GM19455 (cell line): ENCODE results near the gene RPL19.

Source experiments
- ATAC-seq: cut with Tn5 transposase; IDR thresholded peaks from one replicate; pipeline ENCODE4 v1.9.1; 2021; ENCODE audit not compliant: unreplicated experiment

Gene RPL19

DNA sequence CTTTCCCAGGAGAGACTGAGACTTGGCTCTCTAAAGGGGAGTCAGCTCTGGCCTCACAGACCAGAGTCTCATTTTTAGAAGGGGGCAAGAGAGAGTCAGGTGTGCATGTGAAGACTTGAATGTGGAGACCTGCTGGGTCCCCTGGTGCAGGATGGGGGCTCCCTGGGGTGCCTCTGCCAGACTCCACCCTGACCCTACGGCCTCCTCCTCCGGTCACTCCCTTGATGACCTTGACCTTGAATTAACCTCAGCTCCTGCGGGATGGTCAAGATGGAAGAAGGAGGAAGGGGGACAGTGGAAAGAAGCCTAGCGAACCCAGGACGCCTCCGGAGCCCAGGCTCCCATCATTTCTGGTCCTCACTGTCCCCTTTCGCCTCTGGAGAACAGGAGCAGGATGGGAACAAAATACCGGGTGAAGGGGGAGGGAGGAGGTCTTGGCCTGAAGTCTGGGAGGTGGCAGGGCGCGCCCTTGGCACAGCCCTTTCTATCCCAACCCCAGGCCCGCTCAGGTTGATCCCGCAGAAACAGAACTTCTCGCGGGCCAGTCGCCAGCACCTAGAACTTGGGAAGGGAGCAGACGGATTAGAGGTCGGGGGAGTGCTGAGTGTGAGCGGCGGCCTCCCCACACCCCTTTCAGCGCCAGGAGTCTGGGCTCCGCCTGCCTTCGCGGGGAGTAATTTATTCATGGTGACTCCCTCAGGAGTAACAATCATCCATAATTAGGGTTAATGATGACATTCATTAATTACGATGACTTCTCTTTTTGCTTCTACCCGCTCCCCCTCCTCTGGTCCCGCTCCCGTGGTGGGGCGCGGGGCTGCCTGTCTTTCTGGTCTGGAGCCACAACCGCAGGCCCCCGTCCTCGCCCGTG lies 24.1 kb downstream of the RPL19 start:
- no peak for ATAC-seq

DNA sequence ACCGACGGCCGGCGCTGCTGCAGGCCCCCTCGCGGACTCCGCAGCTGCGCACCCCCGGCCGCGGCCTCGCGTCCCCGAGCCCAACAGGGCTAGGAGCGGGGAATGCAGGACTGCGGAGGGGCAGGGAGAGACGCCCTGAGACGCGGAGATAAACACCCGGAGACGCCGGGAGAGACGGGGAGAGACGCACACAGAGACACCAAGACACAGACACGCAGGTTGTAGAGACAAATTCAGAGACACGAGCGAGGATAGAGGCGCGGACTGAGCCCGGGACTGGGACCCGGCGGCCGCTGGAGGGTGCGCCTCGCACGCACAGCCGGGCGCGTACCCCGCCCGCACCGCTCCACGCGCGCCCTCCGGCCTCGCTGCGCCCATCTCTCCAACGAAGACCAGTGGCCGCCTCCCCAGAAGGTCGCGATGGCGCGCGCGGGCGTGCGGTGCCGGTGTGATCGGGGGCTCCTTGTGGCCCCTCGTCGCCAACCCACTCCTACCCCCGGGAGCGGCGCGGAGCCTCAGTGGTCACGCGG lies 24.8 kb downstream of the RPL19 start:
- ATAC-seq = no peak

DNA sequence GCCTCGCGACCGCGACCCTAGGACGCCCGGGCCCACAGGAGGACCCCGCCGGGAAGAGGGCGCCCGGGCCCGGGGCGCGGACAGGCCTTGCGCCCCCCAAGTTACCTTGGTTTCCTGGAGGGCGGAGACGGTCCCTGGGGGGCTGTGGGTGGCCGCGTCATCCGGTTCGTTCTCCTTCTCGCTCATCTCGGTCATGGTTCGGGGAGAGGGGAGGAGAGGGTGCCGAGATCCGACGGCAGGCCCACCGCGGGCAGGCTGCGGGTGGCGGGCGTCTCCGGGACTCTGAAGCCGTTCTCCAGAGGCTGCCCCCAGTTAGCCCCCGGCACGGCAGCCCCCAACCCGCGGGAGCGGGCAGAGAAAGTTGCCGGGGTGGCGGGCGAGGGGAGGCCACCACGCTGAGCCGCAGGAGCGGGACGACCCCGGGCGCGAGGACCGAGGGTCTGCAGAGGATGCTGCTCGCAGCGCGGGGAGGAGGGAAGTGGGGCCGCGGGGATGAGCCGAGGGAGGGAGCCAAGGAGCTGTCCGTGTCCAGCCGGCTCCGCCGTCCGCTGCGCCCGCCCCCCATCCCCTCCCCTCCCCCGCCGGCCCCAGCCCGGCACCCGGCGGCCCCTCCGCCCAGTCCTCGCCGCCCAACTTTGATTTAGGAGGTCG lies 25.4 kb downstream of the RPL19 start, which contains the start of gene STAC2:
STAC2 (minus strand) TSS at position 638 of the 651 bp plus-strand sequence; CDS start at position 195, 443 bp downstream.
- no peak for ATAC-seq

DNA sequence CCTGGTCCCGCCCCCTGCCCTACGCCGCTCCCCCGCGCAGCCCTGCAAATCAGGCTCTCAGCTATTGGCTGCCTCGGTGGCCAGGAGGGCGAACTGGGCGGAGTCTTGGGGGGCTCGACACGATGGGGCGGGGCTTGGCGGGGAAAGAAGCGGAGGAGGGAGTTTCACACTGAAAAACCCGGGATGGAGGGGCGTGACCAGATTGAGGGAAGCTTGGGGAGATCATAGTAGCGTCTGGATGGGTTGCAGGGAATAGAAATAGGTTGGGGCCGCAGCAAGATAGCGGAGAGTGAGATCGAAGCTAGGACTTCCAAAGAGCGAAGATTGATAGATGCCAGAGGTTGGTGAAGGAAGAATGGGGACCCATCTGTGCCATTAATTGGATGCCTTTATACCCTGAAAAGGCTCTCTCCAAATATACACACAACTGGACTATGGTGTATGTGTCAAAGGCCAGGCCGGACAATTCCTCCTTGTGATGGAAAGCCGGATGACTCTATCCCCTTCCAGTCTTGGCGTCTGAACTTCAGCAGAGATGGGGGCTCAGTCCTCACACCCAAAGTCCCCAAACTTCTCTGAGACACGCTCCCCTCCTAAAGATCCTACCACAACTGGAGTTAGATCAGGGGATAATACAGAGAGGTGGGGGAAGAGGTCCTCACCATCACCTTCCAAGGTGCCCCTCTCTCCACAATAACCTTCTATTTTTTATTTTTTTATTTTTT lies 26.0 kb downstream of the RPL19 start:
- ATAC-seq = no peak

DNA sequence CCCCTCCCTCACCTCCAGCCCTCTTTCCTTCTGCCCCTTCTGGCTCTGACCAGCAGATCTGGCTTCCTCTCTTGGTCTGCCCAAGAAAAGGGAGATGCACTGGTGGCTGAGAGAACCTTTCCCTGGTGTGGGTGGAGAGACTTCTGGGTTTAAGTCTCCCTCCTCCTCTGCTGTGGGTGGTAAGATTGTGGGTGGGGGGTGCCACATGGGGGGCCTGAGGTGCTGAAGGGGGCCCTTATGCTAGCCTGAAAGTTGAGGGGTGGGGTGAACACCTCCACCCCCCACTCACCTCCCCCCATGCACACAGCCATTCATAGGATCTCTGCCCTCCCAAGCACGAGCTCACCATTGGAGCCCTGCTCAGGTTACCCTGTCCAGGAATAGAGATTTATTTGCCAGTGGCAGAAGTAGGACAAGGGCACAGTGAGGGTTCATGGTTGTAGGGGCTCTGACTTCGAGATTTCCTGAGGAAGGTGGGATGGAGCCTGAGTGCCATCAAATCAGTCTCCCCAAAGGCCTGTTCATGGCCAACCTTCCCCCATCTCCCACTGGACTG lies 27.4 kb downstream of the RPL19 start:
- no peak for ATAC-seq

DNA sequence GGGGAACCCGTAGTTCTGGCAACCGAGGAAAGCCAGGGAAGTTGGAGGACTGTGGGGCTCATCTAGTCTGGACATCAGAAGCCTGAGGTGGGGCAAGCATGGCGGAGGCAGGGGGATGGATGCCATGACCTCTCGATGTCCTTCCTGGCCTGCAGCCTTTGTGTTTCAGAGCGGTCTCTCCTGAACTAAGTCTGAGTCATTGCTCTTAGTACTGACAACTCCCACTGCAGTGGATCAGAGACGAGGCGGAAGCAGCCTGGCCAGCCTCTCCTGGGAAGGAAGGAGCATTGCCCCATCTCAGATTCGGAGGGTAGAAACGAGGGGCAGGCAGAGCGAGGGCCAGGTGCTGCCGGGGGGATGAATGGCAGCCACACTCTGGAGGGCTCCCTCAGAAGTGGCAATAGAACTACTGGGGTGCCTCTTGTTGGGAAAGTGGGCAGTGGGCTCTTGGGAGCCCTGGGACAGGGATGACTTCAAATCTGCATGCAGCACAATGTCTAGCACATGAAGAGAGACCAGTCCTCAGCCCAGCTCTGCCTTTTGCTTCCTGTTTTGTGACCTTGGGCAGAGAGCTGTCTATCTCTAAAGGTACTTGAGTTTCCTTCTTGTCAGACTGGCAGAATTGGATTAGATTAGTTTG lies 29.3 kb downstream of the RPL19 start:
- ATAC-seq = no peak

DNA sequence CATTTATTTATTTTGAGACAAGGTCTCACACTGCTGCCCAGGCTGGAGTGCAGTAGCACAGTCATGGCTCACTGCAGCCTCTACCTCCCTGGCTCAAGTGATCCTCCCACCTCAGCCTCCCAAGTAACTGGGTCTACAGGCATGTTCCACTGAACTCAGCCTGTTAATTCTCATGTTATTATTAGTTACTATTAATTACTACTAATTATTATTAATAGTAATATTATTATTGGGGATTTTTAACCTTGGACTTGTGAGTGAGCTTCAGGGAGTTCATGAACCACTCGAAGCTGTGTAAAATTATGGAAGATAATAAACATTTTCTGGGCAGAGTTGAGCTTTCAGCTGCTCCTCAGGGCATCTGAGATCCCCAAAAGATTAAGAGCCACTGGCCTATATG lies 30.3 kb downstream of the RPL19 start:
- no peak for ATAC-seq

DNA sequence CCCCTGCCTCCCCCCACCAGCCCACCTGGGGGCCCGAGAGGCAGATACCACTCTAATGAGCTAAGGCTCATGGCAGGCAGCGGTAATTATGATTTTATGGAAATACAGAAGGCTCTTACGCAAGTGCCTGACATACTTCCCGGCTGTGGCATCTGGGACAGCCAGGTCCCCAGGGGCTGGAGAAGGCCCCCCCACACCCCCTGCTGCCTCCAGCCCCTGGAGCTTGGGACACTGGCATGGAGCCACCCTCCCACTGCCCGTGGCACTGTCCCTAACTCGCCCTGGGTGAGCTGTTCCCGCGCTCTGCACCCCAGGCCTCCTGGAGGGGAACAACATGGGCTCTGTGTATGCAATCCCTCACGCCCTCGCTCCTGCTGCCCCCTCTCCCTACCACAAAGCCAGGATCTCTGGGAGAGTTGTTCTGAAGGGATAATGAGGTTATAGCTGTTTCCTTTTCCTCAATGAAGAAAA lies 31.0 kb downstream of the RPL19 start:
- no peak for ATAC-seq

DNA sequence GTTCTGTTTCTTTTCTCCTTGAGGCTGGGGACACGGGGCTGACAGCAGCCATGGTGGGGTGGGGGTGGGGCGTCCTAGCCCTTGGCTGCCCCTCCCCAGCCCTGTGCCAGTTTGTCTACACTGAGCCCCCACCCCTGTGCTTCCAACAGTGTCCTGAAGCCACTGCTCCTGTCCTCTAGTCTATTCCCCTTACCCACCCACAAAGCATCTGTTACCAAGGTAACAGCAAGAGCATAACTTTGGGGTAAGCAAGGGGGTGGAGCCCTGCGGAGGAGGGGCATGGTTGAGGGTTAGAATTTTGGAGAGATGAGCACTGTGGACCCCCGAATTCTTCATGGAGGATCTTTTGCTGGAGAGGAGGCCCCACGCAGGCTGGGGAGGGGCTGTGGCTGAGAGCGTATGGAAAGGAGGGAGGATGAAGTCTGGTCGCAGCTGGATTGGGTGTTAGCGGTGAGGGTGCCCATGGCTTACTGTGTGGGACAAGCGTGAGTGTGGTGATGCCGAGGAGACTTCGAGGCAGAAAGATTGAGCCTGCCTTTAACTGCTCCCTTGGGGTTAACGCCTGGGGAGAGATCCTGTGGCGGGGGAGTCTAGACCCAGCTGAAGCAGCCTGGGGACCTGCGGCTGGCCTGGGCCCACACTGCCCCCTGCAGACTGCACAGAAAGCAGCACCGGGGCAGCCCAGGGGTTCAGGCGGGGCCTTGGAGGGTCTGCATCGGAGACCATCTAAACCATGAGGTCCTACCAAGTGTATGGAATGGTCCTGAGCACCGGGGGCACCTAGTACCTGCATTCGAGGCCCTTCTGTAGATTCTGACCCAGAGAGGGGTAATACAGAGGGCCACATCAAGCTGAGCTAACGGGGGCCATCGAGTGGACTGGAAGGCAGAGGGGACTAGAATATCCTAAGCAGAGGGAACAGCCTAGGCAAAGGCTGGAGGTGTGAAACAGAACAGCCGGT lies 31.8 kb downstream of the RPL19 start:
- no peak for ATAC-seq

DNA sequence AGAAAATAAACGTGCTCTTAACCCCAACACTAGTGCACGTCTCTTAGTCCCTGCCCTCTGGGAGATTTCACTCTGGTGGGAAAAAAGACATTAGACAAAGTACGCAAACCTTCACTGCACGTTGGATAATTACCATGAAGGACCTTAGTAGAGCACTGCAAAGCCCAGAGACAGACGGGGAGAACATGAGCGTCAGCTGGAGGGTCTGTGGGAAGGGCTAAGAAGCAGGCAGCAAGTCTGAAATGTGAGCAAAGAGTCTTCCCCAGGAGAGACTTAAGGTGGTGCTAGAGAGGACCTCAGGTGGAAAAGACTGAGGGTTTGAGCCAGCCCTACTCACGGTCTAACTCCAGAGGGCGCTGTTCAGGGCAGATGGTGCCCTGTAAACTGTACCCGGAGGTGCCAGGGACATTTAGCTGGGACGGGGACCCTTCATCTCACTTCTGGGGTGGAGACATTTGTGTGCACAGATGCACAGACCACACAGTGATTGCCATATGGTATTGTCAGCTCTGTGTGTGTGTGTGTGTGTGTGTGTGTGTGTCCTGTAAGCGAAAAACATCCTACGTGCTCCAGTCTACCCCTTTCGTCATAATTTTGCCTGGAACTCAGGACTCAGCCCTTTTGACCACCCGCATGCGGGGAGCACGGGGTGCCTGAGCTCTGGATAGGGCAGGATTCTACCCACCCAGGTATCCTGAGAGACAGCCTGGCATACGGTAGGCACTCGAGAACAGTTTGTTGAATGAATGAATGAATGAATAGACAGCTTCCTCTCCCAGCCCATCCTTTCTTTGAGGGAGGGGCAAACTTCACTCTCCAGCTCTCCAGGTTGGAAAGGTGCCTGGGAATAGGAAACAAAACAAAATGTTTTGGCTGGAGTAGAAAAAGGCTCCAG lies 35.7 kb downstream of the RPL19 start:
- no peak for ATAC-seq

DNA sequence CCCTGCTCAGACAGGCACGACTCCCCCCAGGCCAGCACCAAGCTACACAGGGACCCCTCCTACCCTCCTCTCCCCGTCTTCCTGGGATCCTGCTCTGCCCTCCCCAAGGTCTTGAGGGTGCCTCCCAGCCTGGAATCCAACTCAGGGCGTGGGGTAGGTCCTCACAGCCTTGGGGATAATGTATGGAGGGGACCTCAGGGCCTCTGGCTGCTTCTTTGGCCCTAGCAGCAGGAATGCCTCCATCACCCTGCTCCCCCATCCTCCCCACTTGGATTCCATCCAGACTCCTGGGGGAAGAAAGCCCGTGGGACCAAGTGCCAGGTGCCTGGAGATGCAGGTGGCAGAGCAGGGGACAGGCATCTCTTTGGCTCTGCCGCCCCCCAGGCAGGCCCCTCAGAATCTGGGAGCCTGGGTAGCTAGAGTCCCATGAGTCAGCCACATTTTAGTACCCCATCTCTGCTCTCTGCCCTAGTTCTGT lies 36.4 kb downstream of the RPL19 start:
- no peak for ATAC-seq

DNA sequence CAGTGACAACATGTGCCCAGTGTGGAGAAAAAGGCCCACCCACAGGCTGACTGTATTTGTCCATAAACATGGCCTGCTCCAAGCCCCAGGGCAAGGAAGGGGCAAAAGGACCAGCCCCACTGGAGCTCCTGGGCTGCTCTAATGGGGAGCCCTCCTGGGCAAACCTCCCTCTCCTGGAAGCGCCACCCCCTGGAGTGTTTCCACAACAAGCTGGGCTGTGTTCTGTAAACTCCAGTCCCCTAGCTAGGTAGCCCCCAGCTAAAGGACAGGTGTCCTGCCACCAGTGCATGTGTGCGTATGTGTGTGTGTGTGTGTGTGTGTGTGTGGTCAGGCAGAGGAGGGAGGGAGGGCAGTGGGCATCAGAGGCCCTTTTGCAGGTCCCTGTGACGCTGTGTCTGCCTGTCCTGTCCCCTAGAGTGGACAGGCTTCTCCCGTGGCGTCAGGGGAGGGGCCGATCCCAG lies 36.9 kb downstream of the RPL19 start:
- no peak for ATAC-seq

DNA sequence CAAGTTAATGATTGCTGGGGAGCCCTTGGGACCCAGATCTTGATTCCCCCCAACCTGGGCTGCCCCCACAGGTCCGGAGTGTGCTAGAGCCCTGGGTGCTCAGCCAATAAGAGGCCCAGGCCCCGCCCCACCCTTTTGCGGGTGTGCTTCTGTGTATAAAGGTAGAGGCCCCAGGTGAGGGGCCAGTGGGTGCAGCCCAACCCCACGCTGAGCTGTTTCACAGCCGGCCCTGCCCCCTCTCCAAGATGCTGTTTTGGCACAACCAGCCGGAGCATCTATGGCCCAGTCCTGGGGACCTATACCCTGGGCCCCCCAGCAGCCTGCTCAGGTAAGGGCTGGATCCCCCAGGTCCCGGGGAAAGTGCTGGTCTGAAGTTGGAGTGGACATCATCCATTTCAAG lies 37.5 kb downstream of the RPL19 start:
- ATAC-seq = no peak

DNA sequence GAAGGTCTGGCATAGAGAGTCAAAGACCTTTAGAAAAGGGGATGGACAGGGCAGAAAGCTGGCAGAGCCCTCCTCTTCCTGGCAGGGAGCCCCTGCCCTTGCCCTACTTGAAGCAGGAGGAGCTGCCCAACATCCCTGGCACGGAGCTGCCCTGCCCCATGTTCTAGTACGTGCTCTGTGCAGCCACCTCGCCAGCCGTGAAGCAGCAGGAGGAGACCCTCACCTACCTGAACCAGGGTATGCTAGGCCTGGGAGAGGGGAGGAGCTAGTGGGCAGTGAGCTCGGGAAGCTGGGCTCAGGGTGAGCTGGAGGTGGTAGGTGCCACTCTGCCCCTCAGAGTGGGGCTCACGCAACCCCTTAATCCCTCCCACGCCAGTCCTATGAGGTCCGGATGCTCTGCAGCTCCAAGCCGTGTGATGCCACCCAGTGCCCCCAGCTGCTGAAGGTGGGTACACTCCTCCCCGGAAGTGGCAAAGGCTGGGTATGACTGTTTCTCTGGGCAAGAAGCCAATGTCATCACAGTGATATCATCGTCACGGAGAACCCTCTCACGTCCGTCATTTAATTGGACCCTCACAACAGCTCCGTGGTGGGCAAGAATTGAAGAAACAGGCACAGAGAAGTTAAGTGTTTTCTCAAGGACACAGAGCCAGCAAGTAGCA lies 38.4 kb downstream of the RPL19 start:
- no peak for ATAC-seq

DNA sequence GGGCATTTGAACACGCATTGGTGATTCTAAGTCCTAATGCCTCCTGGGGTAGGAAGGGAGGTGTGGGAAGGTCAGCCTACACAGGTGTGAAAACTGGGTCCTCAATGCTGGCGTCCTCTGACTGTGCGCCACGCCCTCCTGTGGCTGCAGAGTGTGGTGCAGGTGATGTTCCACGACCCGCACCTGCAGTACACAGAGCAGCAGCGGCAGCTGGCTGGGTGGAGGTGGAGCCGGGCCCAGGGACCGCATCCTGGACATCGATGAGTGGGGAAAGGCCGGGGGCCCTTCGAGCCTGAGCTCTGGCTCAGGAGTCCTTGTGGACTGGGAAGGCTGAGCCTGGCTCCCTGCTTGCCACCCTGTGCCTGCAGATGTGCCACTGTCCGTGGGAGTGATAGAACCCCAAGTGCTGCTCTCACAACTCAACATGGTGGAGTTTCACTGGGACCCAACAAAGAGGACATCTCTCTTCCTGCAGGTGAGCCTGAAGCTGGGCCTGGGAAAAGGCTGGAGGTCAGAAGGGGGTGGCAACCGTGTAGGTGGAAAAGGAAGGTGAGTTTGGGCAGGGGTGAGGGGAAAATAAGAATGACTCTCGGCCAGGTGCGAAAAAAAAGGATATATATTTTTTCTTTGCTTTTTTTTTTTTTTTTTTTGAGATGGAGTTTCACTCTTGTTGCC lies 39.7 kb downstream of the RPL19 start:
- no peak for ATAC-seq

DNA sequence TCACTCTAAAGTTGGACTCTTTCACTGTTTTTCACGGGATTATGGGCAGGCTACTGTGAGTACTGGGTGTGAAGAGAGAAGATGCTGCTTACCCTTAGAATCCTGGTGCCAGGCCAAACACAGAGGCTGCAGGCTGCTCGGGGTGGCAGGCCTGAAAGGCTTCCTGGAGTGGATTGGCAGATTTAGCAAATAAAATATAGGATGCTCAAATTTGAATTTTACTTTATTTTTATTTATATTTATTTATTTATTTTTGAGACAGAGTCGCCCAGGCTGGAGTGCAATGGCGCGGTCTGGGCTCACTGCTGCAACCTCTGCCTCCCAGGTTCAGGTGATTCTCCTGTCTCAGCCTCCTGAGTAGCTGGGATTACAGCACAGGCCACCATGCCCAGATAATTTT lies 40.5 kb downstream of the RPL19 start:
- ATAC-seq = no peak

DNA sequence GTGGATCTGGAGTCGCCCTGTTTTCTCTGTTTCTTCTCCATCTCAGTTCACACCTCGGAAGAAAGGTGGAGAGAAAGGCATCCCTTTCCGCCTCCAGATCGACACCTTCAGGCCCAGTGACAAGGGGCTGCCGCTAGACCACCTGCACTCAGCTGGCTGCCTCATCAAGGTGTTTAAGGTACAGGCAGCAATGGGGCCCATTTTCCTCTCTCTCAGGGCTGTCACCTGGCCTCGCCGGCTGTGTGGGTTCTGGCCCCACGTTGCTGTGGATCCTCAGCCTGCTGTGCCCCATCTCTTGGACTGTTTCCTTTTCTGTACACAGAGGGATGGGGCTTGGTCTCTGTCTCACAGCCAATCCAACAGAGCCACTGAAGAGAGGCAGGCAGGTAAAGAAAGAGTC lies 43.1 kb downstream of the RPL19 start:
- ATAC-seq = no peak
